Measurements from ENCODE around the gene MRPL23.

DNA sequence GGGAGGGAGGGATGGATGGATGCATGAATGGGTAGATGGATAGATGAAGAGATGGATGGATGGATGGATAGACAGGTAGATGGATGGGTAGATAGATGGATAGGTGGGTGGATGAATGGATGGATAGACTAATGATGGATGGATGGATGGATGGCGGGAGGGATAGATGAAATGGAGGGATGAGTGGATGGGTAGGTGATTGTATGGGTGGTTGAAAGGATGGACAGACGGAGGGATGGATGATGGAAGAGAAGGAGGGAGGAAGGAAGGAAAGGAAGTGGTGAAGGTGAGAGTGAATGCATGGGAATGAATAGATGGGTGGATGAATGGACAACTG, 31.4 kb upstream of the MRPL23 start:
- TF ChIP-seq, protein P1, sequence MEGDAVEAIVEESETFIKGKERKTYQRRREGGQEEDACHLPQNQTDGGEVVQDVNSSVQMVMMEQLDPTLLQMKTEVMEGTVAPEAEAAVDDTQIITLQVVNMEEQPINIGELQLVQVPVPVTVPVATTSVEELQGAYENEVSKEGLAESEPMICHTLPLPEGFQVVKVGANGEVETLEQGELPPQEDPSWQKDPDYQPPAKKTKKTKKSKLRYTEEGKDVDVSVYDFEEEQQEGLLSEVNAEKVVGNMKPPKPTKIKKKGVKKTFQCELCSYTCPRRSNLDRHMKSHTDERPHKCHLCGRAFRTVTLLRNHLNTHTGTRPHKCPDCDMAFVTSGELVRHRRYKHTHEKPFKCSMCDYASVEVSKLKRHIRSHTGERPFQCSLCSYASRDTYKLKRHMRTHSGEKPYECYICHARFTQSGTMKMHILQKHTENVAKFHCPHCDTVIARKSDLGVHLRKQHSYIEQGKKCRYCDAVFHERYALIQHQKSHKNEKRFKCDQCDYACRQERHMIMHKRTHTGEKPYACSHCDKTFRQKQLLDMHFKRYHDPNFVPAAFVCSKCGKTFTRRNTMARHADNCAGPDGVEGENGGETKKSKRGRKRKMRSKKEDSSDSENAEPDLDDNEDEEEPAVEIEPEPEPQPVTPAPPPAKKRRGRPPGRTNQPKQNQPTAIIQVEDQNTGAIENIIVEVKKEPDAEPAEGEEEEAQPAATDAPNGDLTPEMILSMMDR (conservative IDR thresholded peaks at IDR 0.05 in 1 of 2, IDR thresholded peaks at IDR 0.05 in 1 of 2; ENCODE audit: extremely low read depth in 1 of 2, insufficient read depth in 1 of 2, low read depth in 1 of 2, low read length in 2 of 2), result no peak
- TF ChIP-seq EZH2 (IDR thresholded peaks at IDR 0.05; ENCODE audit: borderline replicate concordance, low read length), result no peak

Data from mammary epithelial cell (primary cell).